HG03342 (cell line): Measurements from ENCODE around the gene PRKG1.
"Not testable (repeated sequence)": the region's sequence is repeated elsewhere in the genome, so short reads cannot be mapped to it uniquely, and the experiment has no call there.

Experiments used
- ATAC-seq: cut with Tn5 transposase; IDR thresholded peaks from one replicate; pipeline ENCODE4 v1.9.1; 2021; ENCODE audit warnings: mild to moderate bottlenecking, moderate library complexity; ENCODE audit not compliant: unreplicated experiment

PRKG1 gene

DNA sequence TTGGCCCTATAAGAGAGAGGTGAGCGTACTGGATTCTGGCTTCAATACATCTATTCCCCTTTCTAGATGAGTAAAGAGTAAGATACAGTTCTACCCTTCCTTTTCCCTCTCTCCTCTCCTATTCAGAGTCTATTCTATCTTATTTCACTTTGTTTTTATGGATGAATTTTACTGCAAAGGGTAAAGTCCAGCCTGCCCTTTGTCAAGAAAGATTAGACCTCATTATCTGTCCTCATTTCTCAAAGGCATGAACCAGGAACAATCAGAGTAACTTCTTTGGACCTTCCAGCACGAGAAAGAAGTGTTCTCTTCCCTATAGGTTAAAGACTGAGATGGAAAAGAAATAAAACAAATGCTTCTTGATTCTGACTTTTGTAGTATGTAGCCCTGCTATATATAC lies 239.0 kb downstream of the PRKG1 start:
- no peak for ATAC-seq

DNA sequence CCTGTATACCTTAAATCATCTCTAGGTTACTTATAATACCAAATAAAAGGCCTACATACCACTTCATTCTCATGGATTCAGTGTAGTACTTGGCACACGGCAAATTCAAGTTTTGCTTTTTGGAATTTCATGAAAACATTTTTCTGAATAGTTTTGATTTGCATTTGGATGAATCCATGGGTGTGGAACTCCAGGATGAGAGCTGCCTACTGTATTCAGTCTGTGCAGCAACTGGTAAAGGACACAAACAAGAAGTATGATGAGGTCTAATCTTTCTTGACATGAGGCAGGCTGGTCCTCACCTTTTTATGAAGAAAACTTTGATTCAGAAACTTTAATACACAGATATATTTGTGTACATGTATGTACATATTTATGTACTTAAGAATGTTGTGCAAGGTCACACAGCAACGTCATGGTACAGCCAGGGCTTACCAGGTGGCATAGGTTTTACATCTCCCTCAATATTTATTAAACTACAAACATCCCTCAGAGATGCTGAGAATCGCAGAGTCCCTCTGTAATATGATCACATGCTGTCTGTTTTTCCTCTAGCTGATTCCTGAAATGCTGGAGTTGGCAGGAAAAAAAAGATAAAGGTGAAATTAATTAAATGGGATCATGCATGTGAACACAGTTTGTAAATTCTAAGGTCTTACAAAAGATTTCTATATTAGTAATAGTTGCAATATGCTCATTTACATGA lies 239.6 kb downstream of the PRKG1 start:
- ATAC-seq = no peak

DNA sequence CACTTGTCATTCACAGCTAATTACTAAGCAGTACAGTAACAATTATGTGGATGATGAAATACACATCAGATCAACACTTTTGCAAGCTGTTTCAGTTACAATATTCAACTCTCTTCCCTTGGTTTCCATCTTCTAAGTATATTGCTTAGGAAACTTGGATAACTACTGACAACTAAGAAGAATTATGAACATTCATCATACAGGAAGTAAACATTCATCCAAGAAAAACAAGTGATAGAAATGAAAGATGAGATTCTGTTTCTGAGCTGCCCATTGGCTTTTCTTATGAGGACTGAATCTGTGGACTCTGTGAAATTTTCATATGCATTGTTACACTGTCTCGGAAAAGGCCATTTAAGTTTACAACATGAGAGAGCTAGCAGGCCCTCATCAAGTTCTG lies 240.2 kb downstream of the PRKG1 start:
- ATAC-seq = no peak

DNA sequence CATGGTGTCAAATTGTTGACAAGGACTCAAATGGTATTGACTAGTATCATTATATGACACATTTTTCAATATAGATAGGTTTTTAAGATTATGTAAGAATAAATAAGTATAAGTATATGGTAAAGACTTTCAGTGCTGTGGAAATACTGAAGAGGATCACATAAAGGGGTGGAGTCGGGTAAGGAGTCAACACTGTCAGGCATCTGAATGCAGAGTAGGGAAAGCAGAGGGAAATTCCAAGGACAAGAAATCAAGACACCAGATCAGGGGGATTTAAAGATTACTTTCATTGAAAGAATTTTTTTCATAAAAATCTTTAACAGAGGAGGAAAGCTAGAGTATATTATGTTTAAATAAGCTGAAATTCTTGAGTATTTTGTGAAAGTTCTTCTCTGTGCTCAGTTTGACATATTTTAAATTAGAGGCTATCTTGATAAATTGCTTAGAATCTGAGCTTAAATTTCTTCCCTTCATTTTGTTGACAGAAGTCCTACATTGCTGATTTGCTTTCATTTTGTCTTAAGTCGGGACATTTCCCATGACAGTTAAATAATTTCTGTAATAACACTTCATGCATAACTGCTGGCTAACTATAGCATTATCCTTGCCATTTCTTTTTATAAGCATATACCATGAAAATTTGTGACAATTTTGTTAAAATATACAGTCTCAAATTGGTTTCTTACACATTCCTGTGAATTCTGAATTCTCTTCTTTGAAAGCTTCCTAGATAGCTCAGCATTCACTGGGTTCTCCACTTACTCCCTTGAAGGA lies 244.3 kb downstream of the PRKG1 start:
- ATAC-seq = no peak

DNA sequence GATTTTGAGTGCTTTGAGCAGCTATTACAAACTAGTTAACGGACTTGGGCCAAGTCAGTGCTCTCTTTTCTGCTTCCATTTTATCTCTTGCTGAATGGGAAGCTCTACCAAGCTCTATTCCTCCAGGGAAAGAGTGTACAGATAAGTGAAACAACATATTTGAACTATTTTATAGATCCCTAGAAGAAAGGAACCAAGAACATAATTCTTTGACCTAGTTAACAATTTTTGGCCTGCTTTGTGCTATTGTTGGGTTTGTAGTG lies 244.8 kb downstream of the PRKG1 start:
- ATAC-seq = no peak

DNA sequence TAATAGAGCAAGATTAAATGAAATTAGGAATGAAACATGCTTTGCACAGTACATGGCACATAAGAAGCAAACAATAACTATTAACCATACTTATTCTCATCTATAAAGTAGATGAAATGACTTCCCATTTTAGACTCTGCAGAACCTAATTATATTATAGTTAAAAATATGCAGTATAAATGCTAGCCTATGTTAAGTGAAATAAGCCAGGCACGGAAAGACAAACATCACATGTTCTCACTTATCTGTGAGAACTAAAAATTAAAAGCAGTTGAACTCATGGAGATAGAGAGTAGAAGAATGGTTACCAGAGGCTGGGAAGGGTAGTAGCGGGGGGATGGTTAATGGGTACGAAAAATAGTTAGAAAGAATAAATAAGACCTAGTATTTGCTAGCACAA lies 247.0 kb downstream of the PRKG1 start:
- no peak for ATAC-seq

DNA sequence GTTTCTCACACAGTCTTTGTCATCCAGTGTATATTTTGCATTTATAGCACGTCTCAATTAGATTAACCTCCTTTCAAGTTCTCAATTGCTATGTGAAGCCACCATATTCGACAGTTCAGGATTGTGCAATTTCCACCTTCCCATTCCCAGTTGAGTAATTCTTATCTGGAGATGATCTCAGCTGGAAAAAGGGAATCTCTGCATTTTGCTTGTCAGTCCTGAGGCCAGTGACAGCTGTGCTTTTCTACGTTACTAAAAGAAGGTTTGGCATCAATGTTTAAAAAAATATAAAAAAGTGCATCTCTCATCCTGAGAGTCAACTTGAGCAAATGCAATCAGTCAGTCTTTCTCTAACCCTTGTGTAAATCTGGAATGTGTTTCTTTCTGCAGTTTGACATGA lies 247.7 kb downstream of the PRKG1 start:
- ATAC-seq = no peak

DNA sequence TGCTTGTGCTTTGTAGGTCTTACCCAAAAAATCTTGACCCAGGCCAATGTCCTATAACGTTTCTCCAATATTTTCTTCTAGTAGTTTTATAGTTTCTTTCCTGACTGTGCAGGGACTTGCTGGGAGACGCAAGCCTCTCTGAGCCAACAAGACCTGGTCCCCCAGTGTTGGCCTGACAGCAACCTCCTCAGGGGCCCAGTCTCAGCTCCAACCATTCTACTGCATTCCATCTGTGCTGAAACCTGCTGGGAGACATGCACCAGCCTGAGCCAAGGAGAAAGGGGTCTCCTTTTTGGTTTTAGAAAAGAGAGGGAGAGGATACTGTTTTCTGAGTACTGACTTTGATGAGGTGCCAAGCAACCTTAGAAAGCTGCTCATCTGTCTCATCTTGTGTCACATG lies 251.4 kb downstream of the PRKG1 start:
- ATAC-seq = no peak

DNA sequence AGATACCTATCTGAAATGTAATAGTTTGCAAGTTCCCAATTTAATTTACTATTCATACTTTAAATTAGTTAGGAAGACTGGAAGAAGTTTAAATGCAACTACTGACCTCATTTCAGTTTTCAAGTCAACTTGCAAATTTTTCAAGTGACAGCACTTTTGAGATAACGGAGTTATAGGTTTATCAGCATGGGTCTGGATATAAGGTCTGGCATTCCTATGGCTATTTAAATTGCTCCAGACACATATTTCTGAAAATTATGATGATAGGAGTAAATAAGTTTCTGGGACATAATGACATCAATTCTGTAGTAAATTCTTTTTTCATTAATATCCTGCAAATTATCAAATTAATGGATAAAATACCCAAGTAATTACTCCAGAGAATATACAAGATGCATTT lies 251.9 kb downstream of the PRKG1 start:
- ATAC-seq = no peak

DNA sequence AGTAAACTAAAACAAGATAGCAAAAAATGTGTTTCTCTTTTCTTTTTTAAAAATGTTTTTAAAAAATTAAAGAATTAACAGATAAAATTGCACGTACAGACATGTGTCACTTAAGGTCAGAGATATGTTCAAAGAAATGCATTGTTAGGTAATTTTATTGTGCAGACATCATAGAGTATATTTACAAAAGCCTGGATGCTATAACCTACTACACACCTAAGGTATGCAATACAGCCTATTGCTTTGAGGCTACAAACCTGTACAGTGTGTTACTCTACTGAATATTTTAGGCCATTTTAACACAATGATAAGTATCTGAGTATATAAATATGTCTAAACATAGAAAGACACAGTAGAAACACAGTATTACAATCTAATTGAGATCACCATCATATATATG lies 253.1 kb downstream of the PRKG1 start:
- ATAC-seq = no peak

DNA sequence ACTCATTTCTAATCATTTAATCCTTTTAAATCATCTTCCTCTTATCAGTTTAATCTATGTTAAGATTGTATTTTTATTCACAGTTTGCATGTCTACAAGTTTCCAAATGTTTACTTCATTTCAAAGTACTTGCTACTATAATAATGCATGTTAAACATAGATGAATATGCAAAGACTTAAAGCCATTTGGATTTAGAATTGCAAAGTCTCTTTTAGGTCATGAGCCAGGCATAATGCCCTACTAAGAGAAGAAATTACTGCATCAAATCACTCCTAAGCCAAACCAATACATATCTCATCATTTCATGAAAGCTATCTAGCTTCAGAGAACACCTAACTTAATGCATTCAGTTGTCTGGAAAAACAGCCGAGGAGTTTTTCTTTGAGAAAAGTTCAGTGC lies 266.1 kb downstream of the PRKG1 start:
- no peak for ATAC-seq

DNA sequence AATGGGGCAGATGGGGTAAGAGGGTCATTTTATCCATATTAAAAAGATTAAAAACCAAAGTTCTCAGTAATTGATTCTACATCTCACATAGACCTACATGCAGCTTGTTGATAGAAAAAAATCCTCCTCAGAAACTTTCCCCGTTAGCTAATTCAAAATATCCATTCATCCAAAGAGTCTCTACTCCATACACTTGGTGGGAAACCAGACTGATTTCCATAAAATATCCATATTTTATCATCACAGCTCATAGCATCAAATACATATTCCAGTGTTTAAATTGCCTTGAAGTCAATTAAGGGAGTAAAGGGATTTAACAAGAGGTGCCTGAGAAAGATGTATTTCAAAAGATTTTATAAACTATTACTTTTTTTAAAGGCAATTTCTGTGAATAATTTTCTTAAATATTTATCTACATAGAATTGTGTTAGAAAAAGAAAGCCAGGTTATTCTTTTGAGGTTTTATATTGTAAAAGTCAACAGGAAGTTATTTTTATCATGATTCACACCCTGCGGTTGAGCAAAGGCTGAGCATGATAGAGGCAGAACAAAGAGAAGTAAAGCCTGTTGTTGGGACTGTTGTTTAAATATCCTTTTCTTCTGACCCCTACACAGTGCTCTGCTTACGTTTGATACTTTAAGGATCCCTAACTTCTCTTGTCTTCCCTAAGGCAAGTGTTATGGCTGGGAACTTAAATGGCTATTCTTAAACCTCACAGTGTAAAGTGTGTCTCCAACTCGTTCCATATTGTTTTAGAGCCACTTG lies 266.7 kb downstream of the PRKG1 start:
- ATAC-seq = no peak

DNA sequence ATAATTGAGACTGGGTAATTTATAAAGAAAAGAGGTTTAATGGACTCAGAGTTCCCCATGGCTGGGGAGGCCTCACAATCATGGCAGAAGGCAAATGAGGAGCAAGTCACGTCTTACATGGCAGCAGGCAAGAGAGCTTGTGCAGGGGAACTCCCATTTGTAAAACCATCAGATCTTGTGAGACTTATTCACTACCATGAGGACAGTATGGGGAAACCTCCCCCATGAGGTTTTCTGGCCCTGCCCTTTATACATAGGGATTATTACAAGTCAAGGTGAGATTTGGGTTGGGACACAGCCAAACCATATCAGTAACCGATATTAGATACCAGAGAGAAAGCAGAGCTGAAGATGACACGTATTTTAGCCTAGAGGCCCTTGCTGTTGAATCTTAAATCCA lies 267.5 kb downstream of the PRKG1 start:
- ATAC-seq = not testable (repeated sequence)

DNA sequence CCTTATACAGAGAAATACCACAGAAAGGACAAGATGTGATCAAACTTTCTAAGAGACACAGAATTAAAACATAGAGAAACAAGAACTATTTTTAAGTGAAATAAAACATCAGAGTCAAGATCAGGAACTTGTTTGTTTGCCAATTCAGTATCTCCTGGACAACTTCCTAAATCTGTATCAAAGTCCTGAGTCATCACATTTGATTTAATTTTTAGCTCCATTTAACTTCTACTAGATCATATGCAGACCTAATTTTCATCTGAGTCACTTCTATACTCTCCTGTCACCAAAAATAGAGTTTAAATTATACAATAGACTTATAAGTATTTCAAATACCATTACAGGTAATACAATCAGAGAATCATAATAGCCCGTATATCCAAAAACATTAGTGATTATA lies 268.1 kb downstream of the PRKG1 start:
- ATAC-seq = no peak

DNA sequence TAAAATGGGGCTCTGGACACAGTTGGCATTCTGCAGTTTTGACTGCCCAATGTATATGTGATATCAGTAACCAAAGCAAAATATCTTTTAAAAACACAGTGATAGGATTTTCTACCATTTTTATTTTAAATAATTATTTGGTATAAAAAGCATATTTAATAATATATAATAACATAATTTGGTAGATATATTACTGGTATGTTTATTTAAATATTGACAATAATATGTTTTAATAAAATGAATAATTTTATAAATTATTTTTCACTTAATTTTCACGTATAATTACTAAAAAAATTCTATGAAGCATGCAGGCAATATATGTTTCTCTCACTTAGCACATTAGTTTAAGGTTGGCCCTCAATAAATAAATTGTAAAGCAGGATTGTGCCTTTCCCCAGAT lies 269.1 kb downstream of the PRKG1 start:
- ATAC-seq = no peak

DNA sequence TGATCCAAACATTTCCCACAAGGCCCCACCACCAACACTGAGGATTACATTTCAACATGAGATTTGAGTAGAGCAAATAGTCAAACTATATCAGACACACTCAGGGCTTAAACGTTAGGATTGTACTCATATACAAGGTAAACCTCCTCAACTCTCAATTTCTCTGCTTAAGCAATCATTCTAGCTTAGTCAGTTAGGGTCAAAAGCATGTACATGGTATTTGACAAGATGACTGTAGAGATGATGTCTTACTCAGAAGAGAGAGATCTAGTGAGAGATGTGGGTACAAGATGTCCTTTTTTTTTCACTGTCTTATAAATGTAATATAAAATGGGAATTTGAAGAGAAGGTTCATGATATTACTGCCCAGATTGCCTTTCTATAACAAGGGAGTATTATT lies 270.1 kb downstream of the PRKG1 start:
- ATAC-seq = no peak

DNA sequence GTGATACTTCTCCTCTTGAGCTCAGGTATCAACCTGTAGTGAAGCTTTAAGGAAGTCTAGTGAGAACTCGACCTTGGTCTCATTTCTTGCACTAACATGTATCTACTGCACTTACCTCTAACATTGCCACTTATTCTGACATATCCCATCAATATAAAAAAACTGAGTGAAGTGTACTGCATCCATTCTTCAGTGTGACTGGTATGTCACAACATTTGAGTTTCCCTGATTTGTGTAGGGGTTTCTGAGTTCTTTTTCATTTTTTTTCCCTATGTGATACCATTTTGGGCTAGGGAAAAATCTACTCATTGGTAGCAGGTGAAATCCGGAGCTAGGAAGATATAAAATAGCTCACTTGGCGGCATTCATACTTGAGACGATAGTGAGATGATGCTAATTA lies 274.3 kb downstream of the PRKG1 start:
- no peak for ATAC-seq

DNA sequence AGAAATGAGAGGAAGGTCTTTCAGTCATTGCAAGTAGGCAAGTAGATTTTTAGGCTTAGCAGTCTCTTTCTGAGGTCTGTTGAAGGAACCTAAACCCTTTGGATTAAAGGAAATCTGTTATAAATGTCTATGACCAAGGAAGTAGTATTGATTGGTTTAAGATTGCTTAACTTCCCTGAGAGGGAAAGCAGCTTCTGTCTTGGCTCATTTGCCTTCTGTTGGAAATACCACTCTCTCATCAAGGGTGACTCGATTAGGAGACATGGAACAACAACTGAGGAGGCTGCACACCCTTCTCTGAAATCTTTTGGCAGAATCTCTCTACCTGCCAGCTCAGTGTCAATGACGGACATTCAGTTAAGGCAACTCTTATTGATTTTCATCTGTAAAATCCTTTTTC lies 282.9 kb downstream of the PRKG1 start:
- no peak for ATAC-seq

DNA sequence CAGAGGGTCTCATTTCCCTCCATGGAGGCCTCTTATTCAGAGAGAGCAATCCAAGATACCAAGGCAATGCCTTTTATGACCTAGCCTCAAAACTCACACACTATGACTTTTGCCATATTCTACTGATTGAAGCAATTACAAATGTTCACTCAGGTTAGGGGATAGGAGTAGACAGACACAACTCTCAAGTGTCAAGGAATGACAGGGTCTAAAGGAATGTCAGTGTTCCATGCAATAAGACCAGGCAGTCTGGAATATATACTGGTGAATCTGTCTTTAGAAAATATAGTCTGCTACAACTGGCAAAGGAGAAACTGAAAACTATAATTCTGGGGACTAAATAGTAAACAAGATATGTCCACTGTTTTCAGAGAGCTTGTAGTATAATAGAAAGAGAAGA lies 283.9 kb downstream of the PRKG1 start:
- no peak for ATAC-seq

DNA sequence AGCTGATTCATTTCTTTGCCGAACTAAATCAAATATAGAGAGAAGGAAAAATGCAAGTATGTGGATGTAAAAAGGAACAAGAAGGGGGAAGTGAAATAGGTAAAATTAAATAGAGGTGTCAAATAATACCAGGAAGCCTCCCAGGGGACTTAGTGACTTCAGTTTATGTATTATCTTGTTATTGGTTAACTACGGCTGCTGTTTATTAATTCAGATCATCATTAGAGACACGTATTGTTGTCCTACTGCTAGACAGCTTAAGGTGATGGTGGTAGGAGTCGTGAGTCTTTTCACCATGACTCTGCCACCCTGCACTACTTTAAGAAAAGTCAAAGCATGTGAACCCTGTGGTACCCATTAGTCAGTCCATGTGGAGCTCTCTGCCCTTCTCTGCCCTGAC lies 289.1 kb downstream of the PRKG1 start:
- ATAC-seq = no peak

DNA sequence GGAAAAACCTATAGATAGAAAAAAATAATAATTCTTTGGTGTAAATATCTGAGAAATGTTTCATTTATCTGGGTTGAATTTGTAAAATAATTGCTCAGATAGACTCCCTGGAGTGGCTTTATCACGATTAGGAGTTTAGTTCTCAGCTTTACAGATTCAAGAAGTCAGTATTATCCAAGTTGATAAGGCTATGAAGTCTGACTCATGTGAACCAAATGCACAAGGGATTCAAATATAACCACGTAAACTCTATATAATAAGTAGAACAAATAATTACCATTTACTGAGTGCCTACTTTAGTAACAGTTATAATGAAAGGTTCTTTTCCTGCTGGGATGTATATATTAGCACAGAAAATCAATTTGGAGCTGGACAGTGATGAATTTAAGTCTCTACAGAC lies 290.4 kb downstream of the PRKG1 start:
- no peak for ATAC-seq

DNA sequence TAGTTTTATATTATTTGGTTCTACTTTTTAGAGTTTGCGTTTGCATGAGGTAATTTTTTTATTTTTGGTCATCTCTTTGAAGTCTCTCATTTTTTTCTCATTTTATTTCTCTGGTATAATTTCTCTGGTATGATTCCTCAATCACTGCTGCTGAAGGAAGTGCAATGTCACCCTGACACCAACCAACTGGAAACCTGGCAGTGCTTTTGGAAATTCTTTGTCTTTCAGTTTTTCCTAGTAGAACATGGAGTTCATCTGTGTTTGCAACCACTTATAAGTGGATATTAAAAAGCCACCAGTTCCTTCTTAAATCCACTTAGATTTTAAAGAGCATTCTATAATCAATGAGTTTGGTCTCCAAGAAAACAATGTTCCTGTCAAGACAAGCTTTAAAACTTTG lies 291.8 kb downstream of the PRKG1 start:
- ATAC-seq = no peak
